ENCODE results near the gene PCCA.

PCCA gene

GRCh38 chr13:100542826-100543156 lies 453.9 kb downstream of the PCCA start:
- Histone ChIP-seq H3K27me3 (ENCODE audit: control insufficient read depth, insufficient read depth, low read length) (no peaks in the 10 kb centered on the region), H3K4me1 (ENCODE audit: control insufficient read depth, insufficient read depth, low read length) (no peaks in the 10 kb centered on the region; the same call in 1 of the 2 replicates), H3K9me3 (ENCODE audit: control insufficient read depth, insufficient read depth, low read length) (no peaks in the 10 kb centered on the region), H3K27ac (ENCODE audit: low read length) (no peak overlapping the region), H3K36me3 (ENCODE audit: control insufficient read depth, insufficient read depth, low read length) (no peaks in the 10 kb centered on the region), H3K4me3 (ENCODE audit: low read length) (no peak overlapping the region)
- WGBS (ENCODE audit: insufficient coverage, insufficient read length), result no CpG with 5 or more reads among the region's 8 CpGs
- no peak for DNase-seq (ENCODE audit: low read depth, low spot score)

GRCh38 chr13:100543872-100544602 lies 455.1 kb downstream of the PCCA start:
- Histone ChIP-seq H3K4me1 (ENCODE audit: control insufficient read depth, insufficient read depth, low read length) (no peaks in the 10 kb centered on the region; the same call in 1 of the 2 replicates), H3K36me3 (ENCODE audit: control insufficient read depth, insufficient read depth, low read length) (no peaks in the 10 kb centered on the region), H3K9me3 (ENCODE audit: control insufficient read depth, insufficient read depth, low read length) (no peaks in the 10 kb centered on the region), H3K27ac (ENCODE audit: low read length) (no peak overlapping the region), H3K27me3 (ENCODE audit: control insufficient read depth, insufficient read depth, low read length) (no peaks in the 10 kb centered on the region), H3K4me3 (ENCODE audit: low read length) (no peak overlapping the region)
- DNase-seq (ENCODE audit: low read depth, low spot score), result no peak
- no CpG with 5 or more reads among the region's 26 CpGs for WGBS (ENCODE audit: insufficient coverage, insufficient read length)

- no peaks in the 10 kb centered on the region; the same call in 1 of the 2 replicates for H3K4me1 ChIP-seq (ENCODE audit: control insufficient read depth, insufficient read depth, low read length)
- H3K36me3 ChIP-seq (ENCODE audit: control insufficient read depth, insufficient read depth, low read length), result no peaks in the 10 kb centered on the region; the same call in 1 of the 2 replicates
- H3K27me3 ChIP-seq (ENCODE audit: control insufficient read depth, insufficient read depth, low read length), result no peaks in the 10 kb centered on the region
- H3K9me3 ChIP-seq (ENCODE audit: control insufficient read depth, insufficient read depth, low read length), result no peaks in the 10 kb centered on the region
- no peak overlapping the region for H3K27ac ChIP-seq (ENCODE audit: low read length)
- no CpG with 5 or more reads among the region's 22 CpGs for WGBS (ENCODE audit: insufficient coverage, insufficient read length)
- DNase-seq (ENCODE audit: low read depth, low spot score), result no peak
- H3K4me3 ChIP-seq (ENCODE audit: low read length), result no peak overlapping the region
These were observed 456.2 kb downstream of the PCCA start for GRCh38 chr13:100544866-100545683.

- no CpG with 5 or more reads among the region's 4 CpGs for WGBS (ENCODE audit: insufficient coverage, insufficient read length)
- no peak overlapping the region for H3K27ac ChIP-seq (ENCODE audit: low read length)
- no peak for DNase-seq (ENCODE audit: low read depth, low spot score)
- H3K4me3 ChIP-seq (ENCODE audit: low read length), result no peak overlapping the region
- H3K27me3 ChIP-seq (ENCODE audit: control insufficient read depth, insufficient read depth, low read length), result no peaks in the 10 kb centered on the region
- H3K4me1 ChIP-seq (ENCODE audit: control insufficient read depth, insufficient read depth, low read length), result no peaks in the 10 kb centered on the region; the same call in 1 of the 2 replicates
- H3K9me3 ChIP-seq (ENCODE audit: control insufficient read depth, insufficient read depth, low read length), result no peaks in the 10 kb centered on the region
- no peaks in the 10 kb centered on the region; the same call in 1 of the 2 replicates for H3K36me3 ChIP-seq (ENCODE audit: control insufficient read depth, insufficient read depth, low read length)
These were observed 456.8 kb downstream of the PCCA start for GRCh38 chr13:100545684-100546061.

GRCh38 chr13:100546713-100547405 lies 458.0 kb downstream of the PCCA start:
- Histone ChIP-seq H3K27me3 (ENCODE audit: control insufficient read depth, insufficient read depth, low read length) (no peaks in the 10 kb centered on the region), H3K36me3 (ENCODE audit: control insufficient read depth, insufficient read depth, low read length) (no peaks in the 10 kb centered on the region; the same call in 1 of the 2 replicates), H3K9me3 (ENCODE audit: control insufficient read depth, insufficient read depth, low read length) (no peaks in the 10 kb centered on the region), H3K4me1 (ENCODE audit: control insufficient read depth, insufficient read depth, low read length) (no peaks in the 10 kb centered on the region; the same call in 1 of the 2 replicates), H3K27ac (ENCODE audit: low read length) (no peak overlapping the region), H3K4me3 (ENCODE audit: low read length) (no peak overlapping the region)
- no peak for DNase-seq (ENCODE audit: low read depth, low spot score)
- no CpG with 5 or more reads among the region's 21 CpGs for WGBS (ENCODE audit: insufficient coverage, insufficient read length)

GRCh38 chr13:100547791-100548201 lies 458.9 kb downstream of the PCCA start:
- H3K4me1 ChIP-seq (ENCODE audit: control insufficient read depth, insufficient read depth, low read length), result no peaks in the 10 kb centered on the region; the same call in 1 of the 2 replicates
- no peaks in the 10 kb centered on the region for H3K27me3 ChIP-seq (ENCODE audit: control insufficient read depth, insufficient read depth, low read length)
- H3K36me3 ChIP-seq (ENCODE audit: control insufficient read depth, insufficient read depth, low read length), result no peaks in the 10 kb centered on the region; the same call in 1 of the 2 replicates
- no peak for DNase-seq (ENCODE audit: low read depth, low spot score)
- H3K27ac ChIP-seq (ENCODE audit: low read length), result no peak overlapping the region
- no peaks in the 10 kb centered on the region for H3K9me3 ChIP-seq (ENCODE audit: control insufficient read depth, insufficient read depth, low read length)
- H3K4me3 ChIP-seq (ENCODE audit: low read length), result no peak overlapping the region
- no CpG with 5 or more reads among the region's 9 CpGs for WGBS (ENCODE audit: insufficient coverage, insufficient read length)

- Histone ChIP-seq H3K27me3 (ENCODE audit: control insufficient read depth, insufficient read depth, low read length) (no peaks in the 10 kb centered on the region), H3K4me1 (ENCODE audit: control insufficient read depth, insufficient read depth, low read length) (no peaks in the 10 kb centered on the region; the same call in 1 of the 2 replicates), H3K36me3 (ENCODE audit: control insufficient read depth, insufficient read depth, low read length) (no peaks in the 10 kb centered on the region; the same call in 1 of the 2 replicates), H3K9me3 (ENCODE audit: control insufficient read depth, insufficient read depth, low read length) (no peaks in the 10 kb centered on the region), H3K27ac (ENCODE audit: low read length) (no peak overlapping the region), H3K4me3 (ENCODE audit: low read length) (no peak overlapping the region)
- no CpG with 5 or more reads among the region's 9 CpGs for WGBS (ENCODE audit: insufficient coverage, insufficient read length)
- DNase-seq (ENCODE audit: low read depth, low spot score), result no peak
These were observed 460.4 kb downstream of the PCCA start for GRCh38 chr13:100549316-100549715.

GRCh38 chr13:100552755-100553154 lies 463.9 kb downstream of the PCCA start:
- no peak overlapping the region for H3K27ac ChIP-seq (ENCODE audit: low read length)
- H3K27me3 ChIP-seq (ENCODE audit: control insufficient read depth, insufficient read depth, low read length), result no peaks in the 10 kb centered on the region
- no peak overlapping the region for H3K4me3 ChIP-seq (ENCODE audit: low read length)
- no peaks in the 10 kb centered on the region for H3K9me3 ChIP-seq (ENCODE audit: control insufficient read depth, insufficient read depth, low read length)
- DNase-seq (ENCODE audit: low read depth, low spot score), result no peak
- WGBS (ENCODE audit: insufficient coverage, insufficient read length), result no CpG with 5 or more reads among the region's 11 CpGs
- no peaks in the 10 kb centered on the region; the same call in 1 of the 2 replicates for H3K36me3 ChIP-seq (ENCODE audit: control insufficient read depth, insufficient read depth, low read length)
- no peaks in the 10 kb centered on the region for H3K4me1 ChIP-seq (ENCODE audit: control insufficient read depth, insufficient read depth, low read length)

GRCh38 chr13:100559886-100560285 lies 471.0 kb downstream of the PCCA start:
- Histone ChIP-seq H3K27me3 (ENCODE audit: control insufficient read depth, insufficient read depth, low read length) (no peaks in the 10 kb centered on the region), H3K36me3 (ENCODE audit: control insufficient read depth, insufficient read depth, low read length) (no peaks in the 10 kb centered on the region), H3K4me3 (ENCODE audit: low read length) (no peak overlapping the region), H3K9me3 (ENCODE audit: control insufficient read depth, insufficient read depth, low read length) (no peaks in the 10 kb centered on the region), H3K4me1 (ENCODE audit: control insufficient read depth, insufficient read depth, low read length) (no peaks in the 10 kb centered on the region), H3K27ac (ENCODE audit: low read length) (no peak overlapping the region)
- WGBS (ENCODE audit: insufficient coverage, insufficient read length), result no CpG with 5 or more reads among the region's 8 CpGs
- no peak for DNase-seq (ENCODE audit: low read depth, low spot score)

- no CpG with 5 or more reads among the region's 15 CpGs for WGBS (ENCODE audit: insufficient coverage, insufficient read length)
- H3K4me3 ChIP-seq (ENCODE audit: low read length), result no peak overlapping the region
- no peaks in the 10 kb centered on the region for H3K27me3 ChIP-seq (ENCODE audit: control insufficient read depth, insufficient read depth, low read length)
- DNase-seq (ENCODE audit: low read depth, low spot score), result no peak
- no peaks in the 10 kb centered on the region for H3K4me1 ChIP-seq (ENCODE audit: control insufficient read depth, insufficient read depth, low read length)
- H3K36me3 ChIP-seq (ENCODE audit: control insufficient read depth, insufficient read depth, low read length), result no peaks in the 10 kb centered on the region
- no peaks in the 10 kb centered on the region for H3K9me3 ChIP-seq (ENCODE audit: control insufficient read depth, insufficient read depth, low read length)
- no peak overlapping the region for H3K27ac ChIP-seq (ENCODE audit: low read length)
These were observed 471.7 kb downstream of the PCCA start for GRCh38 chr13:100560498-100561157.
